Measurements from ENCODE around the gene OVOL2.
"Not testable (repeated sequence)": the region's sequence is repeated elsewhere in the genome, so short reads cannot be mapped to it uniquely, and the experiment has no call there.

OVOL2 gene

GRCh38 chr20:18087054-18087453, 29.3 kb upstream of the OVOL2 start:
- no peaks in the 10 kb centered on the region for H3K9me3 ChIP-seq (ENCODE audit: insufficient read depth, low read length)
- TF ChIP-seq, protein P1, sequence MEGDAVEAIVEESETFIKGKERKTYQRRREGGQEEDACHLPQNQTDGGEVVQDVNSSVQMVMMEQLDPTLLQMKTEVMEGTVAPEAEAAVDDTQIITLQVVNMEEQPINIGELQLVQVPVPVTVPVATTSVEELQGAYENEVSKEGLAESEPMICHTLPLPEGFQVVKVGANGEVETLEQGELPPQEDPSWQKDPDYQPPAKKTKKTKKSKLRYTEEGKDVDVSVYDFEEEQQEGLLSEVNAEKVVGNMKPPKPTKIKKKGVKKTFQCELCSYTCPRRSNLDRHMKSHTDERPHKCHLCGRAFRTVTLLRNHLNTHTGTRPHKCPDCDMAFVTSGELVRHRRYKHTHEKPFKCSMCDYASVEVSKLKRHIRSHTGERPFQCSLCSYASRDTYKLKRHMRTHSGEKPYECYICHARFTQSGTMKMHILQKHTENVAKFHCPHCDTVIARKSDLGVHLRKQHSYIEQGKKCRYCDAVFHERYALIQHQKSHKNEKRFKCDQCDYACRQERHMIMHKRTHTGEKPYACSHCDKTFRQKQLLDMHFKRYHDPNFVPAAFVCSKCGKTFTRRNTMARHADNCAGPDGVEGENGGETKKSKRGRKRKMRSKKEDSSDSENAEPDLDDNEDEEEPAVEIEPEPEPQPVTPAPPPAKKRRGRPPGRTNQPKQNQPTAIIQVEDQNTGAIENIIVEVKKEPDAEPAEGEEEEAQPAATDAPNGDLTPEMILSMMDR (IDR thresholded peaks at IDR 0.05; ENCODE audit: insufficient read depth, low read length, poor library complexity, severe bottlenecking), result no peak
- TF ChIP-seq EZH2phosphoT487 (conservative IDR thresholded peaks at IDR 0.05; ENCODE audit: low read length), result no peak
- H3K27me3 ChIP-seq (ENCODE audit: low read length), result no peaks in the 10 kb centered on the region
- no peak overlapping the region for H3K4me3 ChIP-seq (ENCODE audit: insufficient read depth, low read length, poor library complexity, severe bottlenecking)
- no peak overlapping the region for H3K4me2 ChIP-seq (ENCODE audit: low read depth, low read length, poor library complexity, severe bottlenecking)
- no peak overlapping the region for H2AFZ ChIP-seq (ENCODE audit: low read depth, low read length, severe bottlenecking)
- H3K9ac ChIP-seq (ENCODE audit: low read length), result no peak overlapping the region
- H3K79me2 ChIP-seq (ENCODE audit: insufficient read depth, low read length), result no peaks in the 10 kb centered on the region
- no peaks in the 10 kb centered on the region for H3K36me3 ChIP-seq (ENCODE audit: low read length)
- no peaks in the 10 kb centered on the region for H4K20me1 ChIP-seq (ENCODE audit: low read depth, low read length)
- H3F3A ChIP-seq (ENCODE audit: insufficient read depth), result no peaks in the 10 kb centered on the region
- no peak overlapping the region for H3K27ac ChIP-seq (ENCODE audit: low read depth, low read length)
- no peaks in the 10 kb centered on the region for H3K9me2 ChIP-seq (replicated peaks; ENCODE audit: insufficient read depth, low read length)

GRCh38 chr20:18080836-18081235, 23.1 kb upstream of the OVOL2 start:
- H3K4me2 ChIP-seq (ENCODE audit: low read depth, low read length, poor library complexity, severe bottlenecking); H3K4me3 ChIP-seq (ENCODE audit: insufficient read depth, low read length, poor library complexity, severe bottlenecking); H3F3A ChIP-seq (ENCODE audit: insufficient read depth); H3K27me3 ChIP-seq (ENCODE audit: low read length); H2AFZ ChIP-seq (ENCODE audit: low read depth, low read length, severe bottlenecking); H3K27ac ChIP-seq (ENCODE audit: low read depth, low read length); H4K20me1 ChIP-seq (ENCODE audit: low read depth, low read length); H3K36me3 ChIP-seq (ENCODE audit: low read length); H3K9ac ChIP-seq (ENCODE audit: low read length); H3K79me2 ChIP-seq (ENCODE audit: insufficient read depth, low read length); H3K9me2 ChIP-seq (replicated peaks; ENCODE audit: insufficient read depth, low read length); H3K9me3 ChIP-seq (ENCODE audit: insufficient read depth, low read length): not testable (repeated sequence)

DNA sequence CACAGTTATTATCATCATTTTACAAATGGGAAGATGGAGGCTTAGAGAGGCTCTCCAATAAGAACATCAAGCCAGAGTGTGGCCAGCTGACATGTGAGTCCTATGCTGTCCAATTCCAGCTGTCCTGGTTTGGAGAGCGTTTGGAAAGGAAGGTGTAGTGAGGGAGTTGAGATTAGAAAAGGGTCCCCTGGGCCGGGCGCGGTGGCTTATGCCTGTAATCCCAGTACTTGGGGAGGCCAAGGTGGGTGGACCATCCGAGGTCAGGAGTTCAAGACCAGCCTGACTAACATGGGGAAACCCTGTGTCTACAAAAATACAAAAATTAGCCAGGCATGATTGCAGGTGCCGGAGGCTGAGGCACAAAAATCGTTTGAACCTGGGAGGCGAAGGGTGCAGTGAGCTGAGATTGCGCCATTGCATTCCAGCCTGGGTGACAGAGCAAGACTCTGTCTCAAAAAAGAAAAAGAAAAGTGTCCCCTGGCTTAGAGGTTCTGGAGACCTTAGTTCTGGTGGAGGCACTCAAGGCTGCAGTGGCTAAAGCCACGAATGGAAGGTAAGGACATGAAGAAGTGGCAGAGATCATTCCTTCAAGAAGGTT, 22.1 kb upstream of the OVOL2 start:
- no peak for TF ChIP-seq EZH2phosphoT487 (conservative IDR thresholded peaks at IDR 0.05; ENCODE audit: low read length)
- TF ChIP-seq, protein P1 (IDR thresholded peaks at IDR 0.05; ENCODE audit: insufficient read depth, low read length, poor library complexity, severe bottlenecking), result no peak
- no peak overlapping the region for H3K9ac ChIP-seq (ENCODE audit: low read length)
- H3K27ac ChIP-seq (ENCODE audit: low read depth, low read length), result no peak overlapping the region
- H3K36me3 ChIP-seq (ENCODE audit: low read length), result no peaks in the 10 kb centered on the region
- no peaks in the 10 kb centered on the region for H3K9me3 ChIP-seq (ENCODE audit: insufficient read depth, low read length)
- H3K79me2 ChIP-seq (ENCODE audit: insufficient read depth, low read length), result no peaks in the 10 kb centered on the region
- no peaks in the 10 kb centered on the region for H4K20me1 ChIP-seq (ENCODE audit: low read depth, low read length)
- no peaks in the 10 kb centered on the region for H3K9me2 ChIP-seq (replicated peaks; ENCODE audit: insufficient read depth, low read length)
- no peaks in the 10 kb centered on the region for H3F3A ChIP-seq (ENCODE audit: insufficient read depth)
- no peaks in the 10 kb centered on the region for H3K27me3 ChIP-seq (ENCODE audit: low read length)
- no peak overlapping the region for H3K4me2 ChIP-seq (ENCODE audit: low read depth, low read length, poor library complexity, severe bottlenecking)
- H2AFZ ChIP-seq (ENCODE audit: low read depth, low read length, severe bottlenecking), result no peak overlapping the region
- H3K4me3 ChIP-seq (ENCODE audit: insufficient read depth, low read length, poor library complexity, severe bottlenecking), result no peak overlapping the region

GRCh38 chr20:18077157-18077556, 19.4 kb upstream of the OVOL2 start:
- Histone ChIP-seq H3K9me3 (ENCODE audit: insufficient read depth, low read length) (no peaks in the 10 kb centered on the region), H3K4me3 (ENCODE audit: insufficient read depth, low read length, poor library complexity, severe bottlenecking) (no peak overlapping the region), H3K27me3 (ENCODE audit: low read length) (no peaks in the 10 kb centered on the region), H3K27ac (ENCODE audit: low read depth, low read length) (no peak overlapping the region), H3K9ac (ENCODE audit: low read length) (no peak overlapping the region), H3K4me2 (ENCODE audit: low read depth, low read length, poor library complexity, severe bottlenecking) (no peak overlapping the region), H3K9me2 (replicated peaks; ENCODE audit: insufficient read depth, low read length) (no peaks in the 10 kb centered on the region), H4K20me1 (ENCODE audit: low read depth, low read length) (no peaks in the 10 kb centered on the region), H2AFZ (ENCODE audit: low read depth, low read length, severe bottlenecking) (no peak overlapping the region), H3K36me3 (ENCODE audit: low read length) (no peaks in the 10 kb centered on the region), H3F3A (ENCODE audit: insufficient read depth) (no peaks in the 10 kb centered on the region), H3K79me2 (ENCODE audit: insufficient read depth, low read length) (no peaks in the 10 kb centered on the region)
- TF ChIP-seq EZH2phosphoT487 (conservative IDR thresholded peaks at IDR 0.05; ENCODE audit: low read length), result no peak
- TF ChIP-seq, protein P1 (IDR thresholded peaks at IDR 0.05; ENCODE audit: insufficient read depth, low read length, poor library complexity, severe bottlenecking), result no peak

Measured in SU-DHL-6 (cell line).